Retina (tissue), 1 donor: ENCODE data around the gene ZNF35.

Experiments used
- DNase-seq: peaks from one replicate; pipeline ENCODE4 v3.0.0-alpha.2; 2016

ZNF35 gene

GRCh38 chr3:44687898-44688297 is 39.4 kb downstream of the ZNF35 start:
- DNase-seq: no peak
